ENCODE results near the gene ARHGAP26.

DNA sequence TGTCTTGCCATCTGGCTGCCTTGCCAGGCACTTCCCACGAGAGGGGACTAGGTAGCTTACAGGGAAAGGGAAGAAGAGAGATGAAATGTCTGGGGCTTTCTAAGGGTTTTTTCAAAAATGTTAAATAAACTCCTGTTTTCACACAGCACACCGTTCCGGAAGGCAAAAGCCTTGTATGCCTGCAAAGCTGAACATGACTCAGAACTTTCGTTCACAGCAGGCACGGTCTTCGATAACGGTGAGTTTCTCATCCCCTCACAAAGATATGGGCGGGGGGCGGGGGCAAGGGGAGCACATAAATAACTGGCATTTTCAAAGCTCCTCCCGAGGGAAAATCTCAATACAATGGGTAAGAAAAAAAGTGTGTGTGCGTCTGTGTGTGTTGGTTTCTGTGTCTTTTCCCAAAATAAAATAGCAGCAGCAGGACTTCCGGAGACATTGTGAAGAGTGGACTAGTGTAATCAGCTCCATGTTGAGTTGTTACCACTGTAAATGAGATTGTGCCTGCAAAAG lies 443.7 kb downstream of the ARHGAP26 start:
- TF ChIP-seq CTCF (conservative IDR thresholded peaks at IDR 0.05; ENCODE audit: low read depth in 2 of 2) (no peak), POLR2AphosphoS5 (IDR thresholded peaks at IDR 0.05; ENCODE audit: low read depth) (no peak), EZH2 (IDR thresholded peaks at IDR 0.05; ENCODE audit: low read depth, unreplicated experiment) (no peak), REST (IDR thresholded peaks at IDR 0.05; ENCODE audit: unreplicated experiment) (no peak), ETS1 (IDR thresholded peaks at IDR 0.05) (no peak), NANOG (IDR thresholded peaks at IDR 0.05; ENCODE audit: borderline replicate concordance) (no peak), CREB1 (CRISPR knock-in tag; IDR thresholded peaks at IDR 0.05; ENCODE audit: low read depth) (no peak), JUNB (IDR thresholded peaks at IDR 0.05; ENCODE audit: unreplicated experiment) (no peak), STAT1 (IDR thresholded peaks at IDR 0.05; ENCODE audit: unreplicated experiment) (no peak), ZNF331 (CRISPR knock-in tag; IDR thresholded peaks at IDR 0.05; ENCODE audit: low read depth) (no peak), EZH2phosphoT487 (IDR thresholded peaks at IDR 0.05; ENCODE audit: unreplicated experiment) (no peak), ZNF462 (CRISPR knock-in tag; IDR thresholded peaks at IDR 0.05) (no peak), ZNF114 (CRISPR knock-in tag; IDR thresholded peaks at IDR 0.05) (no peak)

All from GM23338 (cell line).